ENCODE measurements around the gene SLC26A8. TPM values are rescaled to one million over a fixed set of nuclear protein-coding genes. Genes with fewer than 3 reads are reported as not detected.
"Not testable (repeated sequence)": the region's sequence is repeated elsewhere in the genome, so short reads cannot be mapped to it uniquely, and the experiment has no call there.

The SLC26A8 gene
- total RNA-seq, 4 donors from 2014 or later = 0.19 TPM; not detected in 3

GRCh38 chr6:36000451-36000850 lies 24.0 kb downstream of the SLC26A8 start:
- no peak for DNase-seq
- Histone ChIP-seq H3K27ac (no peak overlapping the region), H3K36me3 (no peaks in the 10 kb centered on the region), H3K4me1 (no peaks in the 10 kb centered on the region), H3K27me3 (no peaks in the 10 kb centered on the region), H3K4me3 (no peak overlapping the region), H3K9me3 (no peaks in the 10 kb centered on the region)
- 63 to 70% methylated on average over 1 of the region's 1 CpG for WGBS, 2 donors
- no peak for TF ChIP-seq CTCF (IDR thresholded peaks at IDR 0.05)
- no peak for TF ChIP-seq POLR2A (IDR thresholded peaks at IDR 0.05)
- intact Hi-C loops (cut with DNase I) = no loop called here

- Histone ChIP-seq H3K9me3 (no peaks in the 10 kb centered on the region), H3K27me3 (no peaks in the 10 kb centered on the region), H3K4me3 (no peak overlapping the region), H3K36me3 (no peaks in the 10 kb centered on the region), H3K27ac (no peak overlapping the region), H3K4me1 (no peaks in the 10 kb centered on the region)
- 73 to 75% methylated on average over 3 of the region's 3 CpGs for WGBS, 2 donors
- intact Hi-C loops (cut with DNase I) = no loop called here
- TF ChIP-seq CTCF (IDR thresholded peaks at IDR 0.05) (no peak), POLR2A (IDR thresholded peaks at IDR 0.05) (no peak)
- DNase-seq = no peak
Observed at GRCh38 chr6:35993150-35993549, 31.3 kb downstream of the SLC26A8 start.

GRCh38 chr6:35988047-35988446 lies 36.4 kb downstream of the SLC26A8 start:
- H3K4me3 ChIP-seq; DNase-seq; H3K27ac ChIP-seq; H3K27me3 ChIP-seq; H3K4me1 ChIP-seq; intact Hi-C loops (cut with DNase I); H3K36me3 ChIP-seq; H3K9me3 ChIP-seq: not testable (repeated sequence)
- WGBS, 2 donors = 81 to 97% methylated on average over 9 of the region's 9 CpGs

GRCh38 chr6:35984701-35985100 lies 39.7 kb downstream of the SLC26A8 start:
- Histone ChIP-seq H3K9me3 (no peaks in the 10 kb centered on the region), H3K4me3 (no peak overlapping the region), H3K36me3 (no peaks in the 10 kb centered on the region), H3K4me1 (no peaks in the 10 kb centered on the region), H3K27ac (no peak overlapping the region), H3K27me3 (no peaks in the 10 kb centered on the region)
- DNase-seq = no peak
- intact Hi-C loops (cut with DNase I) = no loop called here
- 80 to 91% methylated on average over 4 of the region's 4 CpGs for WGBS, 2 donors
- no peak for TF ChIP-seq CTCF (IDR thresholded peaks at IDR 0.05)
- no peak for TF ChIP-seq POLR2A (IDR thresholded peaks at IDR 0.05)

- H3K9me3 ChIP-seq = no peaks in the 10 kb centered on the region
- H3K36me3 ChIP-seq = no peaks in the 10 kb centered on the region
- intact Hi-C loops (cut with DNase I) = no loop called here
- no peak overlapping the region for H3K27ac ChIP-seq
- no peak for DNase-seq
- H3K4me3 ChIP-seq = no peak overlapping the region
- no peaks in the 10 kb centered on the region for H3K27me3 ChIP-seq
- WGBS, 2 donors = 80 to 87% methylated on average over 6 of the region's 6 CpGs
- no peaks in the 10 kb centered on the region for H3K4me1 ChIP-seq
- TF ChIP-seq CTCF (IDR thresholded peaks at IDR 0.05) (no peak), POLR2A (IDR thresholded peaks at IDR 0.05) (no peak)
Observed at GRCh38 chr6:35980991-35981645, 43.3 kb downstream of the SLC26A8 start.

- H3K4me1 ChIP-seq; H3K9me3 ChIP-seq; H3K27me3 ChIP-seq; intact Hi-C loops (cut with DNase I); H3K36me3 ChIP-seq; DNase-seq; H3K27ac ChIP-seq; H3K4me3 ChIP-seq: not testable (repeated sequence)
- 95% methylated on average over 1 of the region's 1 CpG for WGBS, 2 donors
Observed at GRCh38 chr6:35980126-35980525, 44.3 kb downstream of the SLC26A8 start.
